DMS153 treated with DMSO at 0.1 percent for 48 hours (cell line): ENCODE data around the gene RUSF1.
A peak's percentile ranks its signal among the peaks of the same experiment; 100 is the strongest.
"Not testable (repeated sequence)": the region's sequence is repeated elsewhere in the genome, so short reads cannot be mapped to it uniquely, and the experiment has no call there.

Experiments
- DNase-seq: peaks from one replicate; lab custom pipeline; 2025; ENCODE audit not compliant: unreplicated experiment; lab: John Stamatoyannopoulos, UW

Gene RUSF1

GRCh38 chr16:31517800-31518402 lies 9.7 kb upstream of the RUSF1 start:
- no peak for DNase-seq

- DNase-seq, result no peak
Measured at GRCh38 chr16:31513884-31514283, 5.7 kb upstream of the RUSF1 start.

DNA sequence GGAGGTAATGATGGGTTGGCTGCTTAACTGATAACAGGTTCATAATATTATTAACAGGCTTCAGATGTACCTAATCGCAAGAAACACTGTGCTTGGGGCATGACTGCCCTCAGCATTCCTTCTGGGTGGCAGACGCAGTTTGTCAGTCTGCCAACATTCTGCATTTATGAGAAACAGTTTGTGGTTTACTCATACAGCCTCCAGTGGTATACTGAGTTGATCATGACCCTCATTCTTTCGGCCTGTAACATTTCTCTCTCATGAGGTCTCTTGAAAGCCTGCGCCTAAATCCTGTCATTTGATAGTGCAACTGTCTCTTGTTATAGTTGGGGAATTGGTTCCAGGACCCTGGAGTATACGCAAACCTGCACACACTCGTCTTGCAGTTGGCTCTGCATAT lies 4.9 kb upstream of the RUSF1 start:
- no peak for DNase-seq

- DNase-seq, result no peak
Measured at GRCh38 chr16:31508706-31509195, 560 bp upstream of the RUSF1 start.

- no peak for DNase-seq
Measured at GRCh38 chr16:31507617-31507928, 618 bp downstream of the RUSF1 start.

GRCh38 chr16:31505483-31505882 lies 2.7 kb downstream of the RUSF1 start:
- no peak for DNase-seq

DNA sequence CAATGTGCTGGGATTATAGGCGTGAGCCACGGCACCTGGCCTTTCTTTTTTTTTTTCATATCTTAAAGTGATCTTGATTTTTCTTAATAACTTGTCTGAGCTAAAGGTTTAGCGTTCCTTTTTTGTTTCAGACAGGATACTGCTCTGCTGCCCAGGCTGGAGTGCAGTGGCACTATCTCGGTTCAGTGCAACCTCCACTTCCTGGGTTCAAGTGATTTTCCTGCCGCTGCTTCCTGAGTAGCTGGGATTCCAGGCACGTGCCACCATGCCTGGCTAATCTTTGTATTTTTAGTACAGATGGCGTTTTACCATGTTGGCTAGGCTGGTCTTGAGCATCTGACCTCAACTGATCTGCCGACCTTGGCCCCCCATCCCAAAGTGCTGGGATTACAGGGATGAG lies 4.0 kb downstream of the RUSF1 start:
- no peak for DNase-seq

DNA sequence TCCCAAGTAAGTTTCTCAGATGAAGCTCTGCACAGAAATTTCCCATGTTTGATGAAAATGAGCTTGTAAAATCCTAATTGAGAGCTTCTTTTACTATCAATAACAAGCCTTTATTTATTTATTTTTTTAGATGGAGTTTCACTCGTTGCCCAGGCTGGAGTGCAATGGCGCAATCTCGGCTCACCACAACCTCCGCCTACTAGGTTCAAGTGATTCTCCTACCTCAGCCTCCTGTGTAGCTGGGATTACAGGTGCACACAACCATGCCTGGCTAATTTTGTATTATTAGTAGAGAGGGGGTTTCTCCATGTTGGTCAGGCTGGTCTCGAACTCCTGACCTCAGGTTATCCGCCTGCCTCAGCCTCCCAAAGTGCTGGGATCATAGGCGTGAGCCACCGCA lies 4.6 kb downstream of the RUSF1 start:
- DNase-seq, result not testable (repeated sequence)

DNA sequence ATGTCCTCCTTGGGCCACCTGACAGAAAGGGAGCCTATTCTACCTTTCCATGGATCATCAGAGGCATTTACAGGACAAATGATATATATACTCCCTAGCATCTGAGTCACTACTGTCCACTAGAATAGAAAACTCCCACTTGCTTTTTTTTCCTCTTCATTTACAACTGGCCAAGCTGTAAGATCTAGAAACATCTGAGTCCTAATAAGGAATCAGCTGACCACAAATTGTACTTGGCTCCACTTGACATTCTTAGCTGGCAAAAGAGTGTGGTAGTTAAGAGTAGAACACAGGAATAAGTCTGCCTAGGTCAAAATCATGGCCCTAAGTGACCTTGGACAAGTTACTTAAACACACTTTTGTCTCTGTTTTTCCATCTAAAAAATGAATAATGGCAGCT lies 5.2 kb downstream of the RUSF1 start:
- no peak for DNase-seq

DNA sequence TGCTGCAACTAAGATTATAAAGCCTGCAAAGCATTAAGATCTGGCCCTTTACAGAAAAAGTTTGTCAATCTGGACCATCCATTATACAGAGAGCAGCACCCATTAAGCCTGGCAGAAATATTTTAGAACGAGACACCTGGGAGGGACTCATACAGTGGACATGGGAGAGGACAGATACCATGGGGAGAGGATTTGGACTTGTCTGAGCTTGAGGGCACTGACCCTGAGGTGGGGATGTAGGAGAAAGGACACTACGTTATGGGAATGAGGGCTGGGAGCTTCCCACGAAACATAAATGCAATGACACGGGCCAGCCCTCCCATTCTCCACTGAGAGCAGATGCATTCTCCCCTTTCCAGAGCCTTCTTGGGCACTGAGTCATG lies 6.2 kb downstream of the RUSF1 start:
- no peak for DNase-seq

GRCh38 chr16:31501226-31501965 lies 6.8 kb downstream of the RUSF1 start:
- DNase-seq, result no peak

GRCh38 chr16:31499928-31500327 lies 8.3 kb downstream of the RUSF1 start:
- no peak for DNase-seq

GRCh38 chr16:31498493-31498892 lies 9.7 kb downstream of the RUSF1 start:
- no peak for DNase-seq

DNA sequence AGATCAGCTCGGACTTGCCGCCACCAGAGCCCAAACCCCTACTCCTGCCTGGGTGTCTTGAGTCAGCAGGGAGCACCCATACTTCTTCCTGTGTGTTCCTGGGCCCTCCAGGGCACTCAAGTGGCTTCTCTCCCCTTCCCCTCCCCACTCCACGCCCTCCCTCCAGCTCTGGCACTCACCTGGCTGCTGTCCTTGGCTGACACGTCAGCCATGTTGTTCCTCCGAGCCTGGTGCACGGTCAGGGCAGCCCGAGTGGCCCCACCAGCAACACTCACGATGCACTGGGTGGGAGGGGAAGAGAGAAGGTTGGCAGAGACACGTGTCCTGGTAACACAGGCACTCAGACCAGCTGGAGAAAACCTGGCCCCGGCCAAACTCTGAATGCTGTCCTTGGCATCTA lies 11.5 kb downstream of the RUSF1 start:
- no peak for DNase-seq

DNA sequence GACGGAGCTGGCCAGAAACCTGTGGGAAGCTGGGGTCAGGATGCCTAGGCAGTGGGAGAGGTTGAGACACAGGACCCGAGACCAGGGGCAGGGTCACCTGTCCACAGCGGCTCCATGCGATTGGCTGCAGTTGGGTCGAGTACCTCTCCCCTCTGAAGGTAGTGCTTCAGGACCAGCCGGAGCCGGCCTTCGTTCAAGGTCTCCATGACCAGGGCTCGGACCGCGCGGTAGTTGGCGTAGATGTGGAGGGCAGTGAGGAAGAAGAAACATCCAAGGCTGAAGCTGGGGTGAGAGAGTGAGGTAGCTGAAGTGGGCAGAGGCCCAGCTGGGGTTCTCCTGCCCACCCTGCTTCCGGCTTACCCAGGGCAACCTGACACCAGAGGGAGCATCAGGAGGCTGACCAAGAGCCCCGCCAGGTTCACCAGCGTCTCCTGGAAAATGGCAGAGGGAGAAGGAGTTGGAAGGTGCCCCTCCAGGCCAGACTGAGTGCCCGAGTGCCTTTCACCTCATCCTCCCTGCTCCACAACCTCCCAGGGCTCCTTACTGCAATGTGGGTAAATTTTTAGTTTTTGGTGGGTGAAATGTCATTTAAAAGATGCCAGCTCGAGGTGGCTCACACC lies 14.6 kb downstream of the RUSF1 start:
- DNase-seq, result no peak

DNA sequence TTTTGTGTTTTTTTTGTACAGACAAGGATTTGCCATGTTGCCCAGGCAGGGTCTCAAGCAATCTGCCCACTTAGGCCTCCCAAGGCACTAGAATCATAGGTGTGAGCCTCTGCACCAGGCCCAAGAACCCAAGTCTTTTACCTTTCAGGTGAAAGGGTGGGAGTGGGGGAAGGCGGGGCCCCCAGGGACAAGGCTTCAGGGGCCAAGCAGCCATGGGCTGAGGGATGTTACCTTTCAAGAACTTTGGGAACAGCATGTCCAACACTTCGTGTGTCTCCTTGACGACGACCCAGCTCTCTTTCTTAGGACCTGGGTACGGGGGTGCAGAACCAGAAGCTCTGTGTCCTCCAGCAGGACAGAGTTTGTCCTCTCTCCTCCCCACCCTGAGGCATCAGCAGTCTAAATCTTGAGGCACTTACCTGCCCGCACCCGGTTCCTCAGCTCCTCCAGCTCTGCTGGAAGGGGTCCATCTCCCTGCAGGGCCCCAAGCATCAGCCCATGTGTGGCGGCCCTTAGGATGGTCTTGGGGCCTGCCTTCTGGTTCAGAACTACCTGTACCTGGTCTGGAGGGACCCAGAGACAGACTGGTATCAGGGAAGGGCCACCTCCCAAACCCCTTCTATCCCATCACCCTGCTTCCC lies 16.3 kb downstream of the RUSF1 start:
- no peak for DNase-seq

GRCh38 chr16:31489616-31490584 lies 18.3 kb downstream of the RUSF1 start:
- DNase-seq, result no peak

DNA sequence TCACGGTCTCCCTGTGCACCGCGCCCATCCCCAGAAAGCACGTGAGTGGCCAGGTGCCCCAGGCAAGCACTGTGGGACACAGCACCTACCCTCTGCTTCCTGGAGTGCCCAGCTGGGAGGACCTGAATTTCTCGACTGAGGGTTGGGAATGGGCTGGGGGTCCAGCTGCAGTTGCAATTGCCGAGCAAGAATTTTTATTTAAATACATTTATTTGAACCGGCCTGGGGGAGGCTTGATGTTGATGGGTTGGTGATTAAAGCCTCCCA lies 19.0 kb downstream of the RUSF1 start:
- DNase-seq, result no peak

DNA sequence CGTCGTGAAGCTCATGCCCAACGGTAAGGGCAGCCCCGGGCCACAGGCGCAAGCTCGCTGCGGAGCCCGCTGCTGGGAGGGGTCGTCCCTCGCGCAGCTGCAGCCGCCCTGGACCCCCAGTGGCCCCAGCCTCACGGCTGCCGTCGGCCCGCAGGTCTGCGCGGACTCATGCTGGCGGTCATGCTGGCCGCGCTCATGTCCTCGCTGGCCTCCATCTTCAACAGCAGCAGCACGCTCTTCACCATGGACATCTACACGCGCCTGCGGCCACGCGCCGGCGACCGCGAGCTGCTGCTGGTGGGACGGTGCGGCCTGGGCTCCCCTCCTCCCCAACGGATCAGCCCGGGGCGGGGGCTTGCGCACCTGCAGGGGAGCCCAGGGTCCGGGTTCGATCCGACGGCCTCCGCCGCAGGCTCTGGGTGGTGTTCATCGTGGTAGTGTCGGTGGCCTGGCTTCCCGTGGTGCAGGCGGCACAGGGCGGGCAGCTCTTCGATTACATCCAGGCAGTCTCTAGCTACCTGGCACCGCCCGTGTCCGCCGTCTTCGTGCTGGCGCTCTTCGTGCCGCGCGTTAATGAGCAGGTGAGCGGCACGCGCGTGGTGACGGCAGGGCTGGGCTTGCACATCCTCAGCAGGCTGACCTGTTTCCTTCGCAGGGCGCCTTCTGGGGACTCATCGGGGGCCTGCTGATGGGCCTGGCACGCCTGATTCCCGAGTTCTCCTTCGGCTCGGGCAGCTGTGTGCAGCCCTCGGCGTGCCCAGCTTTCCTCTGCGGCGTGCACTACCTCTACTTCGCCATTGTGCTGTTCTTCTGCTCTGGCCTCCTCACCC lies 19.5 kb downstream of the RUSF1 start:
- no peak for DNase-seq

- DNase-seq, result peak; percentile 38
Measured at GRCh38 chr16:31487720-31488467, 20.3 kb downstream of the RUSF1 start.
